DND-41 (cell line): ENCODE results near the gene MGAT5.

Source experiments
- CTCF ChIP-seq: IDR thresholded peaks from 2 replicates; pipeline ENCODE4 v1.5.1; 2012; ENCODE audit warnings: borderline replicate concordance, low read length, moderate library complexity, mild to moderate bottlenecking; ENCODE audit not compliant: poor library complexity, severe bottlenecking; ENCODE audit errors: extremely low read depth
- EZH2 ChIP-seq: IDR thresholded peaks from 3 replicates; pipeline ENCODE4 v1.6.1; 2012; ENCODE audit warnings: borderline replicate concordance, low read depth, mild to moderate bottlenecking, moderate library complexity, low read length, inconsistent platforms; ENCODE audit not compliant: severe bottlenecking

GRCh38 chr2:134320930-134321329 lies 67.1 kb downstream of the MGAT5 start:
- TF ChIP-seq CTCF: no peak
- TF ChIP-seq EZH2: no peak
